Measurements from ENCODE around the gene LUC7L3.

- no peak for TF ChIP-seq REST (IDR thresholded peaks at IDR 0.05; ENCODE audit: insufficient replicate concordance, low read depth)
- TF ChIP-seq, protein P1, sequence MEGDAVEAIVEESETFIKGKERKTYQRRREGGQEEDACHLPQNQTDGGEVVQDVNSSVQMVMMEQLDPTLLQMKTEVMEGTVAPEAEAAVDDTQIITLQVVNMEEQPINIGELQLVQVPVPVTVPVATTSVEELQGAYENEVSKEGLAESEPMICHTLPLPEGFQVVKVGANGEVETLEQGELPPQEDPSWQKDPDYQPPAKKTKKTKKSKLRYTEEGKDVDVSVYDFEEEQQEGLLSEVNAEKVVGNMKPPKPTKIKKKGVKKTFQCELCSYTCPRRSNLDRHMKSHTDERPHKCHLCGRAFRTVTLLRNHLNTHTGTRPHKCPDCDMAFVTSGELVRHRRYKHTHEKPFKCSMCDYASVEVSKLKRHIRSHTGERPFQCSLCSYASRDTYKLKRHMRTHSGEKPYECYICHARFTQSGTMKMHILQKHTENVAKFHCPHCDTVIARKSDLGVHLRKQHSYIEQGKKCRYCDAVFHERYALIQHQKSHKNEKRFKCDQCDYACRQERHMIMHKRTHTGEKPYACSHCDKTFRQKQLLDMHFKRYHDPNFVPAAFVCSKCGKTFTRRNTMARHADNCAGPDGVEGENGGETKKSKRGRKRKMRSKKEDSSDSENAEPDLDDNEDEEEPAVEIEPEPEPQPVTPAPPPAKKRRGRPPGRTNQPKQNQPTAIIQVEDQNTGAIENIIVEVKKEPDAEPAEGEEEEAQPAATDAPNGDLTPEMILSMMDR (IDR thresholded peaks at IDR 0.05; ENCODE audit: insufficient read depth, low read length): no peak
Observed at GRCh38 chr17:50749245-50749644, 29.8 kb downstream of the LUC7L3 start.
